Cerebellar cortex (tissue), 1 donor: Measurements from ENCODE around the gene COX6B2.

Experiments
- DNase-seq: peaks from one replicate; pipeline ENCODE4 v3.0.0-alpha.2; 2015; ENCODE audit warnings: low spot score

COX6B2 gene

GRCh38 chr19:55362174-55362989, 7.9 kb upstream of the COX6B2 start:
- DNase-seq: no peak

GRCh38 chr19:55360902-55361301, 6.4 kb upstream of the COX6B2 start:
- no peak for DNase-seq

GRCh38 chr19:55358943-55359908, 4.7 kb upstream of the COX6B2 start:
- DNase-seq: no peak

- DNase-seq: no peak
These were observed 4.0 kb upstream of the COX6B2 start for GRCh38 chr19:55358493-55358892.

GRCh38 chr19:55355213-55355821, 798 bp upstream of the COX6B2 start:
- peak; percentile 33 for DNase-seq

GRCh38 chr19:55353803-55354697, 469 bp downstream of the COX6B2 start:
- peak; percentile 49 for DNase-seq

- no peak for DNase-seq
These were observed 1.1 kb downstream of the COX6B2 start for GRCh38 chr19:55353356-55353802.

GRCh38 chr19:55352549-55353145, 1.9 kb downstream of the COX6B2 start:
- no peak for DNase-seq

- DNase-seq: no peak
These were observed 2.5 kb downstream of the COX6B2 start for GRCh38 chr19:55352040-55352439.

GRCh38 chr19:55350620-55351315, 3.8 kb downstream of the COX6B2 start:
- DNase-seq: no peak

GRCh38 chr19:55348317-55349034, 6.0 kb downstream of the COX6B2 start:
- DNase-seq: peak; percentile 58

- no peak for DNase-seq
These were observed 7.0 kb downstream of the COX6B2 start for GRCh38 chr19:55347442-55348009.

- DNase-seq: peak; percentile 33
These were observed 7.6 kb downstream of the COX6B2 start for GRCh38 chr19:55346725-55347441.

GRCh38 chr19:55345818-55346724, 8.4 kb downstream of the COX6B2 start:
- DNase-seq: no peak

GRCh38 chr19:55345101-55345817, 9.3 kb downstream of the COX6B2 start:
- DNase-seq: no peak

- DNase-seq: no peak
These were observed 10.1 kb downstream of the COX6B2 start for GRCh38 chr19:55344444-55344843.
